Left ventricle myocardium inferior (tissue), 1 donor: Measurements from ENCODE around the gene MDH1B. TPM values are rescaled to one million over a fixed set of nuclear protein-coding genes. Genes with fewer than 3 reads are reported as not detected.

Experiments used
- DNase-seq: peaks from one replicate; pipeline ENCODE4 v3.0.0-alpha.2; 2020
- H3K27ac ChIP-seq: fragments of 200-600 bp; replicated peaks from 2 replicates; pipeline ENCODE4 v1.8.0; 2021
- H3K27me3 ChIP-seq: fragments of 200-600 bp; 2 replicates; pipeline ENCODE4 v1.8.0; 2021; ENCODE audit warnings: low read depth
- H3K36me3 ChIP-seq: fragments of 200-600 bp; 2 replicates; pipeline ENCODE4 v1.8.0; 2021
- H3K4me1 ChIP-seq: fragments of 200-600 bp; 2 replicates; pipeline ENCODE4 v1.8.0; 2021
- H3K4me3 ChIP-seq: fragments of 200-600 bp; 2 replicates; pipeline ENCODE4 v1.8.0; 2021; ENCODE audit warnings: mild to moderate bottlenecking, moderate library complexity
- H3K9me3 ChIP-seq: fragments of 200-600 bp; replicated peaks from 2 replicates; pipeline ENCODE4 v1.8.0; 2021
- intact Hi-C: fragments of 100-400 bp; cut with micrococcal nuclease; formaldehyde crosslinking; loops from one replicate; pipeline ENCODE4 v1.11.0; 2022
- total RNA-seq: library from RNA; stranded (reverse); fragmentation: NEBNext Ultra II Directional; extraction: Animal tissue kit (Norgen Biotek cat#: 25700); gene quantifications from one replicate; pipeline ENCODE4 v1.2.1, GENCODE V29; 2021
- TF ChIP-seq, protein P1 (sequence below): fragments of 200-600 bp; IDR thresholded peaks from 2 replicates; pipeline ENCODE4 v1.8.0; 2021; ENCODE audit warnings: antibody characterized with exemption, mild to moderate bottlenecking, borderline replicate concordance
- donor health status: DM: no; HTN: yes; CAD: no; lungs with severe emphysema.

MDH1B gene
- total RNA-seq, 1 donor from 2014 or later, result 0.69 TPM

DNA sequence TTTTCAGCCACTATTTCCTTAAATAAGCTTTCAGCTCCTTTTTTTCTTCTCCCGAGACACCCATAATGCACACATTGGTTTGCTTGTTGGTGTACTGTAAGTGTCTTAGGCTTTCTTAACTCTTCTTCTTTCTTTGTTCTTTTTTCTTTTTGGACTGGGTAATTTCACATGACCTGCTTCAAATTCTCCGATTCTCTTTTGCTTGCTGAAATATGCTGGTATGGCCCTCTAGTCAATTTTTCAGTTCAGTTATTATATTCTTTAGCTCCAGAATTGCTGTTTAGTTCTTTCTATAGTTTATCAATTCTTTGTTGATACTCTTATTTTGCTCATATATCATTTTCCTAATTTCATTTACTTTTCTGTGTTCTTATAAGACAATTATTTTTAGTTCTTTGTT is 15.5 kb upstream of the MDH1B start:
- H3K27me3 ChIP-seq, result no peaks in the 10 kb centered on the region
- H3K4me1 ChIP-seq, result no peaks in the 10 kb centered on the region
- peaks cover 34% of the 10 kb centered on the region for H3K9me3 ChIP-seq
- H3K27ac ChIP-seq, result no peak overlapping the region
- peaks cover 96% of the 10 kb centered on the region for H3K36me3 ChIP-seq
- intact Hi-C loops, result loop anchor here (5.0 kb wide), 1 partner anchor 88 kb away; no protein-coding TSS in a partner anchor
- no peak overlapping the region for H3K4me3 ChIP-seq
- DNase-seq, result no peak
- TF ChIP-seq, protein P1, sequence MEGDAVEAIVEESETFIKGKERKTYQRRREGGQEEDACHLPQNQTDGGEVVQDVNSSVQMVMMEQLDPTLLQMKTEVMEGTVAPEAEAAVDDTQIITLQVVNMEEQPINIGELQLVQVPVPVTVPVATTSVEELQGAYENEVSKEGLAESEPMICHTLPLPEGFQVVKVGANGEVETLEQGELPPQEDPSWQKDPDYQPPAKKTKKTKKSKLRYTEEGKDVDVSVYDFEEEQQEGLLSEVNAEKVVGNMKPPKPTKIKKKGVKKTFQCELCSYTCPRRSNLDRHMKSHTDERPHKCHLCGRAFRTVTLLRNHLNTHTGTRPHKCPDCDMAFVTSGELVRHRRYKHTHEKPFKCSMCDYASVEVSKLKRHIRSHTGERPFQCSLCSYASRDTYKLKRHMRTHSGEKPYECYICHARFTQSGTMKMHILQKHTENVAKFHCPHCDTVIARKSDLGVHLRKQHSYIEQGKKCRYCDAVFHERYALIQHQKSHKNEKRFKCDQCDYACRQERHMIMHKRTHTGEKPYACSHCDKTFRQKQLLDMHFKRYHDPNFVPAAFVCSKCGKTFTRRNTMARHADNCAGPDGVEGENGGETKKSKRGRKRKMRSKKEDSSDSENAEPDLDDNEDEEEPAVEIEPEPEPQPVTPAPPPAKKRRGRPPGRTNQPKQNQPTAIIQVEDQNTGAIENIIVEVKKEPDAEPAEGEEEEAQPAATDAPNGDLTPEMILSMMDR, result no peak

DNA sequence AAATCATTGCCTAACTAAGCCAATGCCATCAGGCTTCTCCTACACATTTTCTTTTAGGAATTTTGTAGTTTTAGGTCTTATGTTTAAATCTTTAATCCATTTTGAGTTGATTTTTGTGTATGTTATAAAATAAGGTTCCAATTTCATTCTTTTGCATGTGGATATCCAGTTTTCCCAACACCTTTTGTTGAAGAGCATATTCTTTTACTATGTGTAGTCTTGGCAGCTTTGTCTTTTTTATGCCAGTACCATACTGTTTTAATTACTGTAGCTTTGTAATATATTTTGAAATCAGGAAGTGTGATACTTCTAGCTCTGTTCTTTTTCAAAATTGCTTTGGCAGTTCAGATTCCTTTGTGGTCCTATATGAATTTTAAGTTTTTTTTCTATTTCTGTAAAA is 11.3 kb upstream of the MDH1B start:
- H3K4me3 ChIP-seq, result no peak overlapping the region
- no peak for DNase-seq
- H3K36me3 ChIP-seq, result peaks cover 96% of the 10 kb centered on the region
- no peaks in the 10 kb centered on the region for H3K27me3 ChIP-seq
- H3K4me1 ChIP-seq, result peaks cover 11% of the 10 kb centered on the region
- no peak overlapping the region for H3K27ac ChIP-seq
- peaks cover 36% of the 10 kb centered on the region for H3K9me3 ChIP-seq
- intact Hi-C loops, result no loop called here
- TF ChIP-seq, protein P1, result no peak

DNA sequence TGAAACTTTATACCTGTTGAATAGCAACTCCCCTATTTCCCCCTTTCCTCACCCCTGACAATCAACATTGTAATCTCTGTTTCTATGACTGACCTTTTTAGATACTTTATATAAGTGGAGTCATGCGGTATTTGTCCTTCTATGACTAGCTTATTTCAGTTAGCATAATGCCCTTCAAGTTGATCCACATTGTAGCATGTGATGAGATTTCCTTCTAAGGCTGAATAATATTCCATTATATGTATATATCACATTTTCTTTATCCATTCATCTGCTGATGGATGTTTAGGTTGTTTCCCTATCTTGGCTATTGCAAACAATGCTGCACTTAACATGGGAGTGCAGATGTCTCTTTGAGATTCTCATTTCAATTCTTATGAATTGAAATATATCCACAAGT is 9.7 kb upstream of the MDH1B start:
- H3K4me3 ChIP-seq, result no peak overlapping the region
- H3K27me3 ChIP-seq, result no peaks in the 10 kb centered on the region
- H3K4me1 ChIP-seq, result peaks cover 11% of the 10 kb centered on the region
- peaks cover 24% of the 10 kb centered on the region for H3K9me3 ChIP-seq
- peaks cover 93% of the 10 kb centered on the region for H3K36me3 ChIP-seq
- DNase-seq, result no peak
- intact Hi-C loops, result no loop called here
- no peak overlapping the region for H3K27ac ChIP-seq
- TF ChIP-seq, protein P1, result no peak

DNA sequence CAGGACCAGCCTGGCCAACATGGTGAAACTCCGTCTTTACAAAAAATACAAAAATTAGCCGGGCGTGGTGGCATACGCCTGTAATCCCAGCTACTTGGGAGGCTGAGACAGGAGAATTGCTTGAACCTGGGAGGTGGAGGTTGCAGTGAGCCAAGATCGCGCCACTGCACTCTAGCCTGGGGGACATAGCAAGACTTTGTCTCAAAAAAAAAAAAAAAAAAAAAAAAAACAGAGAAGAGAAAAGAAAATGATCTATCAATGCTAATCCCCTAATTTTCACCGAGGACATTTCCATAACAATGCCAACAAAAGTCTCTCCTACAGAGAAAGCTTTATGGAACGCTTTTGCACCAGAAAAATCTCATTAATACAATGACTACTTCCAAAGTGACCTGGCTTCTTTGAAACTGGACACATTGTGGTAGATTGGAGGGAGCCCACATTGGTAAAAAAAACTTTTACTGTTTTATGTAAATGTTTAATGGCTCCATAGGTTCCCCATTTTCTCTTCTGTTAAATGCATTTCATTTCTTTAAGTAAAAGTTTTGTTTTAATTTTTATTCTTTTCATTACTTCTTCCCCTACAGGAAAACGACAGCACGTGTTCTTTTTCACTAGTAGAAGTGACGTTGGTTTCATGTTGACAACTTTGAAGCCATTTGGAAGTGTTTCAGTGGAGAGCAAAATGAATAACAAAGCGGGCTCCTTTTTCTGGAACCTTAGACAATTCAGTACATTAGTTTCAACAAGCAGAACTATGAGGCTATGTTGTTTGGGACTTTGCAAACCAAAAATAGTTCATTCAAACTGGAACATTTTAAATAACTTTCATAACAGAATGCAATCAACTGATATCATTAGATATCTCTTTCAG is 1.2 kb upstream of the MDH1B start:
- intact Hi-C loops, result no loop called here
- H3K4me1 ChIP-seq, result peaks cover 54% of the 10 kb centered on the region
- no peaks in the 10 kb centered on the region for H3K27me3 ChIP-seq
- H3K4me3 ChIP-seq, result peak overlapping the region; percentile 92
- TF ChIP-seq, protein P1, result no peak
- H3K9me3 ChIP-seq, result no peaks in the 10 kb centered on the region
- peak overlapping the region; percentile 92 for H3K27ac ChIP-seq
- DNase-seq, result no peak
- H3K36me3 ChIP-seq, result peaks cover 38% of the 10 kb centered on the region

DNA sequence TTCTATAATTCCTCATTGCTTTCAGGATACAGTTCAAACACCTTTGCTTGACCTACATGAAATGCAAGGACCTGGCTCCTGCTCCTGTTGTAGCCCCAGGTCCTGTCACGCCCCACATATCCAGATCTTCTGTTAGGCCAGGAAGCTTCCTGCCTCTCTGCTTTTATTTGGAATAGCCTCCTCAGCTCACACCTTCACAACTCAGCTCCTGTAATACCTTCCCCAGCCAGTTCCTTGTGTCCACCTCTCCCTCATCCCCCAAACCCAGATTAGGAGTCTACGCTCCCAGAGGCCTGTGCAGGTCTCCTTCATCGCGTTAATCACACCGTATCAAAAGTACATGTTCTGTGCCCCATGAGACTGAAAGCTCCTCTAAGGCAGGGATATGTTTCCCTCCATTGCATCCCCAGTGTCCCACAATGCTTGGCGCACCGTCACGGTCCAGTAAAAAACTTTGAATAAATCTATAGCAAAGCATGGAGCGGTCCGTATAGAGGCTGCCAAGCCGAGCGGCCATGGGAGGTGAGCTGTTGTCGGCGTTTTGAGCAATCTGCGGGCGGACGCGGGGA is 371 bp downstream of the MDH1B start:
- Histone ChIP-seq H3K4me3 (peak overlapping the region; percentile 92), H3K36me3 (peaks cover 26% of the 10 kb centered on the region), H3K27ac (peak overlapping the region; percentile 92), H3K27me3 (no peaks in the 10 kb centered on the region), H3K4me1 (peaks cover 54% of the 10 kb centered on the region), H3K9me3 (no peaks in the 10 kb centered on the region)
- intact Hi-C loops, result no loop called here
- TF ChIP-seq, protein P1, result no peak
- no peak for DNase-seq
